ENCODE data around the gene NCKAP5.

Gene NCKAP5

DNA sequence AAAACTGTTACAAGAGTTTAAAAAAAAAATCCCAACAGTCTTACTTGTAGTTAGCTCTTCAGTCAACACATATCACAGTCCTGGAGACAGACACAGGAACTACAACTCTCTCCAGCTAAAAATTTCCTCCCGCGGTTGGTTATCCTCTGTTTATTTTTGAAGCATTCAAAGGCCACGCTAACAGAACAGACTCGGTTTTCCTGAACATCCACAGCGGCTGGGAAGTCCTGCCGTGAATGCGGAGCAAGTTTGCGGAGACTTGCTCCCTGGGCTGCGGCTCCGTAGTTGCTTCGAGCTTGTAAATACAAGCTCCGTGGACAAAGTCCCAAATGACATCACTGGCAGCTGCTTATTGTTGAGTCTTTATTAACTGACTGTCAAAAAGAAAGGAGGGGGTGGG is at the start of gene NCKAP5:
Gene NCKAP5, minus strand, starts transcription at position 292 of the 400 bp plus-strand sequence. CDS start 50,937 bp downstream, outside the sequence.
- no peak for DNase-seq (ENCODE audit: low read depth)

- DNase-seq (ENCODE audit: low read depth) = no peak
Measured at GRCh38 chr2:133609664-133610063, 41.4 kb upstream of the NCKAP5 start.

DNA sequence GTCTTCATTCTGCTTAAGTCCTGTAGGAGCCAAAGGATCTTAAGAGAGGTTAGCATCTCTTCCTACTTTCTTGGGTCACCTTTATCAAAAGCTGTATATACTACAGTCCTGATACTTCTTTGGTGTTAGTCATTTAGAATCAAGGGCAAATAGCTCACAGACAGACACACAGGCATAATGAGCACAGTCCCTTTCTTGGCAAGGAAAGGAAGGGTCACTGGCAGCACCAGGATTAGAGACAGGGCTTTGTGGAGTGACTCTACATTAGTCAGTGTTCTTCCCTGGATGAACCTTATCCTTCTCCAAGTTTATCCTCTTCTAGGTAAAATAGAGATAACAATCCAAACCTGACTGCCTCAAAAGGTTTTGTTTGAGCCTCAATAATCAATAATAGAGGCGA is 40.0 kb upstream of the NCKAP5 start:
- no peak for DNase-seq (ENCODE audit: low read depth)

- DNase-seq (ENCODE audit: low read depth) = peak; percentile 17
Measured at GRCh38 chr2:133607679-133608078, 39.4 kb upstream of the NCKAP5 start.

GRCh38 chr2:133606616-133607015 is 38.4 kb upstream of the NCKAP5 start:
- DNase-seq (ENCODE audit: low read depth) = no peak

DNA sequence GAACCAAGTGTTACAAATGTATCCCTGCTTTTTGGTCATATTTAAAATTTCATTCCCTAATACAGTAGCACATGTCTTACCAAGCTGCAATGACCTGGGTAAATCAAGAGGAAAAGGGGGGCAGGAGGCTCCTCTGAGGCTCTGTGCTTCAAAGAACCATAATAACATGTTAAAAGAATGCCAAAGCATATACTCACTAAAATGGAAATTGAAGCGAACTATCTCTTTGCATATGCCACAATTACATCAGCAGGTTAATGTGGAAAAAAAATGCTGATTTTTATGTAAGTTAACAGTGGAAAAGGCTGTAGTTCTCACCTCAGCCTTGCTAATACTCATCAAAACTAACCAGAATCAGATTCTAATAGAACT is 37.5 kb upstream of the NCKAP5 start:
- DNase-seq (ENCODE audit: low read depth) = no peak

GRCh38 chr2:133605011-133605765 is 36.9 kb upstream of the NCKAP5 start:
- no peak for DNase-seq (ENCODE audit: low read depth)

- DNase-seq (ENCODE audit: low read depth) = no peak
Measured at GRCh38 chr2:133603109-133603508, 34.8 kb upstream of the NCKAP5 start.

- DNase-seq (ENCODE audit: low read depth) = no peak
Measured at GRCh38 chr2:133602538-133602937, 34.3 kb upstream of the NCKAP5 start.

- no peak for DNase-seq (ENCODE audit: low read depth)
Measured at GRCh38 chr2:133600266-133600928, 32.1 kb upstream of the NCKAP5 start.

DNA sequence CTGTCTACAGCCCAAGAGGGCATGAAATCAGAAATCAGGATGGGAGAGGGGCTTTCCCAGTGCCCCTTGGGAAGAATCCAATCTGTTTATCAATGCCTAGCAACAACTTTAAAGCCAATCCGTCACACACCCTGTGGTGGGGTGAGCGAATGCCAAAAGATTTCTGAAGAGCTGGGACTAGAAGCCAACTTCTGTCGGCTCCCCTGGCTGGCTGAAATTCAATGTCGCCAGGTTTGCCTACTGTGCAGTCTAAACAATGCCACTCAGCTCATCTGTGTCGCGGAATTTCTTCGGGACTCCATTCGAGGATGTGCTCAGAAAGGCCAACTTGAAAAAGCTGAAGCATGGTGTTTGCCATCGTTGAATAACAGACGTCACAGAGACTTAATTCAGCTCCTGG is 31.5 kb upstream of the NCKAP5 start:
- no peak for DNase-seq (ENCODE audit: low read depth)

DNA sequence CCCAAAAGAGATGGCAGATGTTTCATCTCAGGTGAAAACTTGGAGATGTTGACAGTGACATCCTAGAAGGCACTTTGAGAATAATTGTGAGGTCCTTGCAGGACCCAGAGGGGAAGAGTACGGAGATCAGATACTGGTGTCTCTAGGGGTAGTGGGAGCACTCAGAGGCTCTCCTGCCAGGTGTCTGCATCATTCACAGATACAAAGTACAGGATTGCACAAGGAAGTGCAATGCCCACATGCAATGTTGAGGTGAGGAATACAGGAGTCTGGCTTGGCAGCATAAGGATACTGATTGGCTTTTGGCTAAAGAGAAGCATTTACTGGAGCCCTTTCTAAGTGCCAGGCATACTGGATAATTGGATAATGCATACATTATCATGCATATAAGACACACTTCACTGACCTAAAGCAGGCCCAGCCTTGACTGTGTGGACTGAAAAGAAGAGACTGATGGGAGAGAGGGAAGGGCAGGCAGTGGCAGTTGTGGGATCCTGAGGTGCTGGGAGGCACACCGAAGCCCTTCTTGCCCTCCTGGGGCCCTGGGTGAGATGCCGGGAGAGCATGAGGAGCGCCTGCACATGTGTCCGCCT is 31.0 kb upstream of the NCKAP5 start:
- no peak for DNase-seq (ENCODE audit: low read depth)

DNA sequence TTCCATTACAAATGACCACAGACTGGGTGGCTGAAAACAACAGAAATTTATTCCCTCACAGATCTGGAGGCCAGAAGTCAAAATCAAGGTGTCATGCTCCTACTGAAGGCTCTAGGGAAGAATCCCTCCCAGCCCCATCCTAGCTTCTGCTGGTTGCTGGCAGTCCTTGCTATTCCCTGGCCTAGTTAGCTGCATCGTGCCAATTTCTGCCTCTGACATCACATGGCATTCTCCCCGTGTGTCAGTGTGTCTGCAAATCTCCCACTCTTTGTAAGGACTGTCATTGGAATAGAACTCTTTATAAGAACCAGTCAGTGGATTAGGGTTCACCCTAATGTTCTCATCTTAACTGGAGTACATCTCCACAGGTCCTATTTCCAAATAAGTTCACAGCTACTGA is 30.5 kb upstream of the NCKAP5 start:
- DNase-seq (ENCODE audit: low read depth) = no peak

GRCh38 chr2:133596701-133597393 is 28.6 kb upstream of the NCKAP5 start:
- DNase-seq (ENCODE audit: low read depth) = no peak

DNA sequence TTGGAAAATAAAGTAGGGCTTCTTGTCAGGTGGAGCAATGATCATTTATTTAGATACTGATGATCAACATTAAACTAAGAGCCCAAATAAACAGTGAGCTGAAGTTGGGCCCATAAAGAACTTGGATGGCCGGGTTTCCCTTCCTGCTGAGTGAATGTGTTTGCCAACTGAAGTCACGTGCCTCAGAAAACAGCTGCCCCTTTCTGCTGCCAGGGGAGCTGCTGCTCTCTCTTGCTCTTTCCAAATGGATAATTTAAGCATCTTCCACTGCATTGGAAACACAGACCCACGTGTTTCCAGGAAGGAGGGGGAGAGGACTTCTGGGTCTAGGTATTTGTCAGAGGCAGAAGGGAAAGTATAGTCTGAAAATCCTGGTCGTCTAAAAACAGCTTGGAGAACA is 22.9 kb upstream of the NCKAP5 start:
- DNase-seq (ENCODE audit: low read depth) = no peak

- DNase-seq (ENCODE audit: low read depth) = no peak
Measured at GRCh38 chr2:133589456-133589855, 21.2 kb upstream of the NCKAP5 start.

GRCh38 chr2:133588144-133588543 is 19.9 kb upstream of the NCKAP5 start:
- no peak for DNase-seq (ENCODE audit: low read depth)

- peak; percentile 31 for DNase-seq (ENCODE audit: low read depth)
Measured at GRCh38 chr2:133586978-133587377, 18.7 kb upstream of the NCKAP5 start.

DNA sequence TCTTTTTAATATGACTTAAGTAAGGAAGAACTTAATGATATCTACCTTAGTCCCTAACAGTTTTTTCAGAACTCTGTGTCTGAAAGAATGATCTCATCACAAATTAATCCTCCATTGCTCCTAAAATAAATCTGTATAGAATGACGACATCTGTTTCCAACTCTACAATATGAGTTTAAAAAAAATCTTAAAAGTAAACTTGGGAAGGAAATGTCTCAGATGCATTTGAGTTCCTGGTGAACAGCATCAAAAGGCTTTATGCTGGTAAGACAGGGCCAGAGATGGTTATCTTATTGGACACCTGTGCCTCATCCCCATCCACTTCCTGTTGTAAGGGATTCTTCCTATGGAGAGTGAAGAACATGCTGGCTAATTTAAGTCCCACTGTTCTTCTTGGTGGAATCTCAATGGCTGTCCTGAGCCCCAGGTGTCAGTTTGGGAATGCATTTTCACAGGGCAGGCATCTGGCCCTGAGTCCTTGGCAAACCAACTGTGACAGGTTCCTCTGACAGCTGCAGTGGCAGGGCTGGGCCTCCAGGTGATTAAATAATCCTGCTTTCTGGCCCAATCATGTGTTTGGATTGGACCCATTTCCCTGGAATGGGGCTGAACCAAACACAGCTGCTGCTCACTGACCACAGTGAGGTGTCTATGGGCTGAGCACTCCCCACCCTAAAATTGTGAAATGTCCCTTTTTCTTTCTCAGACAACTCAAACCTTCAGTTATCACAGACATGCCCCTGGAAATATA is 12.9 kb upstream of the NCKAP5 start:
- DNase-seq (ENCODE audit: low read depth) = no peak

GRCh38 chr2:133579274-133579673 is 11.0 kb upstream of the NCKAP5 start:
- peak; percentile 57 for DNase-seq (ENCODE audit: low read depth)

DNA sequence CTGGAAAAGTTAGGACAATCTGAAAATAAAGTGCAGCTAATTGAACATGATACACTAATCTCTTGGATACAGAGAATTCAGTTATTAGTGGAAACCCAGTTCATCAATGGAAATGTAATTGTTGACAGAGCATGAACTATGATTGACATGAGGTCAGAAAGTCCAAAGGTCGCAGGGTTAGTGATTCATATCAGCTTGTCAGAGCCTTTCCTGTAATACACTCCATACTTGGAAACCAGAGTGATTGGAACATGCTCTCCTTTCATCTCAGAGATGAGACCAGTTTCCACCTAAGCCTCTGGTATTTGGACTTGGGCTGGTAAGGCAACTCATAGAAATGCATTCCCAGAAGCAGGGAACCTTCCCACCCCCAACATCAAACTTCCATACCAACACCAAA is 8.5 kb upstream of the NCKAP5 start:
- DNase-seq (ENCODE audit: low read depth) = no peak

DNA sequence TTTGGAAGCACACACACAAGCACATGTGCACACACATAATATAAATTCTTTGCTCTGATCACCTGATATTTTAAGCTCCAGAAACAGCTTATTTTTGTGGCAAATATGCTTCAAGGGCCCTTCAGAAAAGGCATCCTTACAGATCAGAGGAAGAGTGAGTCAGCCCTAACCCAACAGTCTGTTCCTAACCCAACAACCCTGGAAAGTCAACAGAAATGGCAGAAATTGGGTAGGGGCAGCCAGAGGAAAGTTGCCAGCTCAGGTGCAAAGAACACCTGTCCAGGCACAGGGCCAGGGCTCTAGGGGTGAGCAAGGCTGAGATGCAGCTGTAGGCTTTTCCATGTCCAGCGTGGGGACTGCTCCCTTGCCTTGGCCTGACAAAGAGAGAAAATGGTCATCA is 6.4 kb upstream of the NCKAP5 start:
- no peak for DNase-seq (ENCODE audit: low read depth)

Measured in HS-27A (cell line).